ENCODE measurements around the gene CAB39.

CAB39 gene

DNA sequence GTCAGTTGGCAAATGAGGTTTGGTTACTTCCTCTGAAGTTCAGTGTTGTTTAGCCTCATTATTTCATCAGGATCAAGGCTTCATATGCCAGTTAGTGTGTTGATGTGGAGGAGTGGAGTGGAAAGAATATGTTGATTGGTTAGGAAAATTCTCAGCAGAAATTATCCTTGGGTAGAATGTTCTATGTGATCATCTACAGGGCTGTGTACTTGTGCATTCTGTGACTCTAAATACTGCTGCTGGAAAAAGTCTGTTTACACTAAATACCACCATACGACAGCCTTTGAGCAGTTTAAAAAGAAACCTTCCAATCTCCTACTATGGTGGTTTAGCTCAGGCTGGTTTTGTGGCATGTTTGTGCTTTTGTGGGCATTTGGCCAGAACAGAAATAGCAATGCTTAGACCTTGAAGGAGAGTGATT lies 25.8 kb downstream of the CAB39 start:
- no peak for DNase-seq
- Mint-ChIP-seq H3K9me3 (no peaks in the 10 kb centered on the region), H3K27ac (peak overlapping the region; percentile 16), H3K27me3 (no peaks in the 10 kb centered on the region), H3K4me3 (no peak overlapping the region), H3K4me1 (ENCODE audit: low read depth) (peaks cover 74% of the 10 kb centered on the region), H3K36me3 (ENCODE audit: low read depth) (peaks cover 78% of the 10 kb centered on the region)

DNA sequence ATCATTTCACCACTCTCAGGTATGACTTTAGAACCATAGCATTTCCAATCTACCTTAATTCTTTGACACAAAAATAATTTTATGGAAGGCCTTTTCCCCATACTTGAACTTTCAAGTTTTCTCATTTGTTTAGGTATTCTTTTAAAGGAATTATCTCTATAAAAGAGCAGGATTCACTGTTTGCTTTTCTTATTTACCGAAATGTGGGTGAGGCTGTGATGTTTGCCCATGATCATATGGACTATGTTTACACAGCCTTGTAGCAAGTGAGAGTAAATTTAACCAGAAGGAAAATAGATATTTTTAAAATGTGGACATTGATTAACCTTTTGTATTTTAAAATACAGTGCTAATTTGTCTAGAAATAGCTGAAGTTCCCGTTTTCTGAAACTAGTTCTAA lies 26.3 kb downstream of the CAB39 start:
- Mint-ChIP-seq H3K4me1 (ENCODE audit: low read depth) (peaks cover 70% of the 10 kb centered on the region), H3K9me3 (no peaks in the 10 kb centered on the region), H3K27ac (peak overlapping the region; percentile 16), H3K27me3 (no peaks in the 10 kb centered on the region), H3K36me3 (ENCODE audit: low read depth) (peaks cover 79% of the 10 kb centered on the region), H3K4me3 (no peak overlapping the region)
- DNase-seq = no peak

DNA sequence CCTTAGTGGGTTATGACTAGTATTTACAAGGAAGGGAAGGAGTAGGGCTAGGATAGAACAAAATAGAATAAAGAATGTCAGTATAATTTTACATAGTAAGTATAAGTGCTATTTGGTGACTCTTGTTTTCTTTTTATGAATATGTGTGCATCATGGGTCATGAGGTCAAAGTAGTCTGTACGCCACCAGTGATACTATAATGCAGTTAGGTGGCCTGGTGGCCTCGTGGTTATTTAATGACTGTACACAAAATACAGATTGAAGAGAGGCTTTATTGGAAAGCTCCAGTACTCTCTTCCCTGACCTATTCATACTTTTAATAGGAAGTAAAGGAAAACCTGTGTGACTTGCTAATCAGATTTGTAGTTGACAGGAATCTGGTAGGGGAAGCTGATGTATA lies 27.3 kb downstream of the CAB39 start:
- no peak overlapping the region for H3K4me3 Mint-ChIP-seq
- no peaks in the 10 kb centered on the region for H3K27me3 Mint-ChIP-seq
- no peak overlapping the region for H3K27ac Mint-ChIP-seq
- H3K4me1 Mint-ChIP-seq (ENCODE audit: low read depth) = peaks cover 63% of the 10 kb centered on the region
- H3K9me3 Mint-ChIP-seq = no peaks in the 10 kb centered on the region
- no peak for DNase-seq
- peaks cover 79% of the 10 kb centered on the region for H3K36me3 Mint-ChIP-seq (ENCODE audit: low read depth)

DNA sequence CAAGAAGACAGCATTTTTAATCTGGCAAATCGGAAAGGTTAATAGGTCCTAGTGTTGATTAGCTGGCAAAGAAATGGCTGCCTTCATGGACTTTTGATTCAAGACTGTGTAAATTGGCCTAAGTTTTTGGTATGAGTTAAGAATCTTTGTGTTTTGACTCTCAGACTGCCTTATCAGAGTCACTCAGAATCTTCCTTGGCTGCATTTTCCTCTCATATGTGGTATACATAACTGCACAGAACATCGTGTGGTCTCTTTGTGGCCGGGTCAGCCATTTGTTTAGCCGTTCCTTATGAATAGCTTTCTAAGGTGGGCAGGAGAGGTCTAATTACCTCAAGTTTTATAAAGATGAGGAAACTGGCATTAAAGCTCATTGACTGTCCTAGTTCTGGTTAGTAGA lies 30.1 kb downstream of the CAB39 start:
- H3K27ac Mint-ChIP-seq = peak overlapping the region; percentile 38
- H3K27me3 Mint-ChIP-seq = no peaks in the 10 kb centered on the region
- H3K4me3 Mint-ChIP-seq = no peak overlapping the region
- no peak for DNase-seq
- no peaks in the 10 kb centered on the region for H3K9me3 Mint-ChIP-seq
- H3K36me3 Mint-ChIP-seq (ENCODE audit: low read depth) = peaks cover 84% of the 10 kb centered on the region
- H3K4me1 Mint-ChIP-seq (ENCODE audit: low read depth) = peaks cover 59% of the 10 kb centered on the region

DNA sequence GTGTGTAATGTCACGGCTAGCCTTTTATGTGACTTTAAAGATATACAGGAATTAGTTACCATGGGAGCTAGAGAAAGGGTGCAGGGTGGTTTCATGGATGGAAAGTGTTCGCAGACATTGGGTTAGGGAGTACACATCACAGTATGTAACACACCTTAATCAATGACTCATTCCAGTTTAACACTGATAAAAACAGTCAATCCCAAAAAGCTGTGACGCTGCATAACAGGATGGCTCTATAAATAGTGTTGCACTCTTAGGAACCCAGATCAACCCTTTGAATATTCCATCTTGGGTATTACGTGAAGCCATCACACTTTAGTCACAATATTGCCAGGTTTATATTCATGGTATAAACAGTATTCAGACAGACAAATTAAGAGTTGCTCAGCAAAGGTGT lies 33.6 kb downstream of the CAB39 start:
- no peak overlapping the region for H3K4me3 Mint-ChIP-seq
- no peak overlapping the region for H3K27ac Mint-ChIP-seq
- no peak for DNase-seq
- peaks cover 57% of the 10 kb centered on the region for H3K4me1 Mint-ChIP-seq (ENCODE audit: low read depth)
- no peaks in the 10 kb centered on the region for H3K9me3 Mint-ChIP-seq
- H3K27me3 Mint-ChIP-seq = no peaks in the 10 kb centered on the region
- H3K36me3 Mint-ChIP-seq (ENCODE audit: low read depth) = peaks cover 70% of the 10 kb centered on the region

DNA sequence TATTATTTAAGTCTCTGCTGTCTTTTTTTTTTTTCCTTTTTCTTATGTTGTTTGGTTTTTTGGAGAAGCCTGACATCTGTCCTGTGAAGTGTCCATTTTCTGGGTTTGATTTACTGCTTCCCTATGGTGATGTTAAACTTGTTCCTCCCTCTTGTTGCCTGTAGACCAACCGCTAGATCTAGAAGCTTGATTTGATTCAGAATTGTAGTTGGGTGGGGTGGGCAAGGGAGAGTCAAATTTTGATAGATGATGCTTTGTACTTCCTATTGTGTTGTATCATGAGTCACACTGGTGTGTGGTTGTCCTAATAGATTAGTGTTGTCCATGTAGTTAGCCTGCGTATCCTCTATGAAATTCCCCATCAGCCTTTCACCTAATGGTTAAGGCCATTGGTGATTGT lies 35.4 kb downstream of the CAB39 start:
- Mint-ChIP-seq H3K4me3 (no peak overlapping the region), H3K36me3 (ENCODE audit: low read depth) (peaks cover 77% of the 10 kb centered on the region), H3K9me3 (no peaks in the 10 kb centered on the region), H3K27ac (peak overlapping the region; percentile 26), H3K27me3 (no peaks in the 10 kb centered on the region), H3K4me1 (ENCODE audit: low read depth) (peaks cover 69% of the 10 kb centered on the region)
- no peak for DNase-seq

DNA sequence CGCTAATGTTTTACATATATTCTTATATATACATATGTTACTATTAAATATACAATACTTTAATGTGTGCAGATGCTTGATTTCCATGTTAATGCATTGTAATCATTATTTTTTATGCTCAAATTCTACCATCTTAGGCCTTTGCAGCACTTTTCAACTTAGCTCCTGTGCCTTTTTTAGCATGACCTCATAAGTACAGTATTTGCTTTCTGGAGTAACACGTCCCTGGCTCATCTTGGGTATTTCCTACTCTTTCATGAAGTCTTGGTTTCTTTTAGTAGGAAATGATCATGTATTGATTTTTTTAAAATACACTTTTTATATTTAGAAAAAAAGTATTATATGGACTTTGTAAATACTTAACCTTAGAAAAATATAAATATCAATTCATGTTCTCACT lies 36.5 kb downstream of the CAB39 start:
- Mint-ChIP-seq H3K27me3 (no peaks in the 10 kb centered on the region), H3K36me3 (ENCODE audit: low read depth) (peaks cover 70% of the 10 kb centered on the region), H3K4me3 (no peak overlapping the region), H3K27ac (no peak overlapping the region), H3K9me3 (no peaks in the 10 kb centered on the region), H3K4me1 (ENCODE audit: low read depth) (peaks cover 66% of the 10 kb centered on the region)
- DNase-seq = no peak

DNA sequence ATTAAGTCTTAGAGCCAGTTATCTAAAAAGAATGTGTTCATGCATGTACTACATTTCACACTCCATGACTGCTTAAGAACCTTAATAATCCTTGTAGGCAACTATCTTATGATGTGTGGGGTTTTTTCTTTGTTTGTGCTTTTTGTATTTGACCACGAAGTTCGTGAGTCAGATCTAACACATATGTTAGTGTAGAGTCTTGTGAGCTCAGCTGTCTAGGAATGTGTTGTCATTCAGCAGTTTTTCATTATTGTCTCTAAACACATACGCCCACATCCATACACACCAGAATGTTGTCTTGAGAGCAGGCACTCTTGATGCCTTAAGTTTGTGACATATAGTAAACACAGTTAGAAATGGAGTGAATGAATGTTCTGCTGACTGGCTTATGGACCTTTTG lies 38.4 kb downstream of the CAB39 start:
- H3K27me3 Mint-ChIP-seq = no peaks in the 10 kb centered on the region
- no peak for DNase-seq
- peaks cover 69% of the 10 kb centered on the region for H3K36me3 Mint-ChIP-seq (ENCODE audit: low read depth)
- peaks cover 75% of the 10 kb centered on the region for H3K4me1 Mint-ChIP-seq (ENCODE audit: low read depth)
- H3K4me3 Mint-ChIP-seq = no peak overlapping the region
- H3K27ac Mint-ChIP-seq = peak overlapping the region; percentile 41
- H3K9me3 Mint-ChIP-seq = no peaks in the 10 kb centered on the region

DNA sequence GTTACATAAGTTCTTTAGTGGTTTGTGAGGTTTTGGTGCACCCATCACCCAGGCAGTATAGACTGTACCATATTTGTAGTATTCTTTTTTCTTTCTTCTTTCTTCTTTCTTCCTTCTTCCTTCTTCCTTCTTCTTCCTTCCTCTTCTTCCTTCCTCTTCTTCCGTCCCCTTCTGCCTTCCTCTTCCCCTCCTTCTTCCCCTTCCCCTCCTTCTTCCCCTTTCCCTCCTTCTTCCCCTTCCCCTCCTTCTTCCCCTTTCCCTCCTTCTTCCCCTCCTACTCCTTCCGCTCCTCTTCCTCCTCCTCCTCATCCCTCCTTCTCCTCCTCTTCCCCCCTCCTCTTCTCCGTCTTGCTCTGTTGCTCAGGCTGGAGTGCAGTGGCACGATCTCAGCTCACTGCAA lies 41.6 kb downstream of the CAB39 start:
- no peak overlapping the region for H3K4me3 Mint-ChIP-seq
- no peak overlapping the region for H3K27ac Mint-ChIP-seq
- no peaks in the 10 kb centered on the region for H3K9me3 Mint-ChIP-seq
- DNase-seq = no peak
- peaks cover 67% of the 10 kb centered on the region for H3K36me3 Mint-ChIP-seq (ENCODE audit: low read depth)
- H3K27me3 Mint-ChIP-seq = no peaks in the 10 kb centered on the region
- H3K4me1 Mint-ChIP-seq (ENCODE audit: low read depth) = peaks cover 81% of the 10 kb centered on the region

DNA sequence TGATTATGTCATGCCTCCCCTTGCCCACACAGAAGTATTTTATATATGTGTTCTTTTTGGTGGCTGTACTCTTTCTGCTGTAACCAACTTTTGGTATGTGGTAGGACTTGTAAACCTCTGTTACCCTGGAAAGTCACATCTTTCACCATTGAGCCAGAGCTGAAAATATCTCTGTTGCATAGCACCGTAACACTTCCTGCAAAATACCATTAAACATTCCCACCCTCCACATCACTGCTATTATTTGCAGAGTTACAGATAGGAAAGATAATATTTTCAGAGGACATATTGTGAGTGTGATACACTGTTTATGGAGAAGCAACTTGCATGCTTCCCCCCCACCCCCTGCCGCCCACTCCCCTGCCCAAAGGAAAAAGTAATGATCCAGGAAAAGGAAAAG lies 44.8 kb downstream of the CAB39 start:
- Mint-ChIP-seq H3K4me3 (no peak overlapping the region), H3K27me3 (no peaks in the 10 kb centered on the region), H3K27ac (peak overlapping the region; percentile 63), H3K36me3 (ENCODE audit: low read depth) (peaks cover 72% of the 10 kb centered on the region), H3K9me3 (no peaks in the 10 kb centered on the region), H3K4me1 (ENCODE audit: low read depth) (peaks cover 77% of the 10 kb centered on the region)
- no peak for DNase-seq

DNA sequence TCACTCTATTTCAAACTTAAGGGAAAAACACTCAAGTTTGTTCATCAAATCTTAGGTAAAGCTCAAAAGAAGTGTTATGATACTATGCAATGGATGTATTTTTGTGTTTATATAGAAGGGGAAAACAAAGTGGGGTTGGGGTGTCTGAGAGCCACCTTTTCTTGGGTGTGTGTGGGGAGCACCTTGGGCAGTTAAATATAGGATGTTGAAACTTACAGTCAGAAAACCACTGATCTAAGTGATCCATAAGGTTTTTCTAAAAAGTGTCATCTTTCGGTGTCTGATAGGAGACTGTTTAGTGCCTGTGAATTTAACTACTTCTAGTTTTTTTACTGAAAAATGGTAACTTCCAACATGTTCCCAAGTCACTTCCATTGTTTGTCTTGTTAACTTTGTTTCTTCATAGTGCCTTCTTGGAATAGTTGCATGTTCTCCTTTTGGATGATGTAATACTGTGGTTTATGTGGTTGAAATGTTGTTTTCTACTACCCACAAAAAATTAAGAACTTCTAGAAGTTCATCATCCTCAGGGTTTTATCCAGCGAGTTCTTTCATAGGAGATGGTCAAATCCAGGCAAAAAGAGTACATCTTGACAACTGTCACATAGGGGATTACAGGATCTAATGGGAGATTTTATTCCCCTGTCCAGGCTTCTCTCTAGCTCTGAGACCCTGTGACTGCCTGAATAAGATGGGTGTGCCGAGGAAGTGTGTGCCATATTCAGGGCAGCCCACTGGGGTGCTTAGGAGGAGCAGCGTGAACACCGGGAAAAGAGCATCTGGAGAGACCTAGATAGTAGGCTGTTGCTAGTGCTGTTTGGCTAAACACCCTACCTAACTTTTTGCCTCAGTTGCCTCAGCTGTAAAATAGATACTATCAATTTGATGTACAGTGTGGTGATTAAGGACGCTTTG lies 46.2 kb downstream of the CAB39 start:
- Mint-ChIP-seq H3K4me1 (ENCODE audit: low read depth) (peaks cover 73% of the 10 kb centered on the region), H3K4me3 (no peak overlapping the region), H3K9me3 (no peaks in the 10 kb centered on the region), H3K36me3 (ENCODE audit: low read depth) (peaks cover 75% of the 10 kb centered on the region), H3K27ac (peak overlapping the region; percentile 71), H3K27me3 (no peaks in the 10 kb centered on the region)
- DNase-seq = no peak

DNA sequence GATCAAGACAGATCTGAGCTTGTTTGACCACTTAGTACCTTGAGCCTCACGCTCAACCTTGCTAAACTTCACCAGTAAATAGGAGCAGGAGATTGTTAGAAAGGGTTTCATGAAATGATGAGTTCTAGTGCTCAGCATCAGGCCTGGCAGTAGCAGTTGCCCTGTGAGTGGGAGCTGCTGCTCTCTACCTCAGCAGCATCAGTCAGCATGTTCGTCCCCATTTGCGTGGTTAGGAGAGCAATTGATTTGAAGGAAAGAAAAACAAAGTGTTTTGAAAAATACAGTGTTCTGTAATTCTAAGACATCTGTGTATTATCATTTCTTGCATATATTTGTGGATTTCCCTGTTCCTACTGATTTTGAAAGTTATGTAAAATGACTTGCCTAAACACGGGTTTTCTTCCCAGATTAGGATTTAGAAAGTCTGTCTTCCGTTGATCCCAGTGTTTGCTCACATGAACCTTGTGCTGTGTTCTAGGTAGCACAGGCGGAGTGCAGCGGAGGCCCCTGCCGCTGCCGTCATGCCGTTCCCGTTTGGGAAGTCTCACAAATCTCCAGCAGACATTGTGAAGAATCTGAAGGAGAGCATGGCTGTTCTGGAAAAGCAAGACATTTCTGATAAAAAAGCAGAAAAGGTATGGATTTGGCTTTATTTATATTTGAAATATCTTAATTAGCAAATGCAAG lies 47.0 kb downstream of the CAB39 start:
- Mint-ChIP-seq H3K4me1 (ENCODE audit: low read depth) (peaks cover 72% of the 10 kb centered on the region), H3K27ac (peak overlapping the region; percentile 71), H3K4me3 (no peak overlapping the region), H3K27me3 (no peaks in the 10 kb centered on the region), H3K9me3 (no peaks in the 10 kb centered on the region), H3K36me3 (ENCODE audit: low read depth) (peaks cover 82% of the 10 kb centered on the region)
- DNase-seq = no peak

DNA sequence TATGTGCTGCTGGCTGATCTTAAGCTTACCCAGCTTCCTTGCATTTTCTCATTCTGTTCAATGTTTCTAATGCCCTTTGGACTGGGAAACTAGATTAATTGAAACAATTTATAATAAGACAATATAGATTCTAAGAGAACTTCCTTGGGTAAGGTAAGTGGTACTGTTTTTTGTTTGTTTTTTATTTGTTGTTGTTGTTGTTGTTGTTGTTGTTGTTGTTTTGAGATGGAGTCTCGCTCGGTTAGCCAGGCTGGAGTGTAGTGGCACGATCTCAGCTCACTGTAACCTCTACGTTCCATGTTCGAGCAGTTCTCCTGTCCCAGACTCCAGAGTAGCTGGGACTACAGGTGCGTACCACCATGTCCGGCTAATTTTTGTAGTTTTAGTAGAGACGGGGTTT lies 49.1 kb downstream of the CAB39 start:
- Mint-ChIP-seq H3K4me3 (no peak overlapping the region), H3K9me3 (no peaks in the 10 kb centered on the region), H3K27me3 (no peaks in the 10 kb centered on the region), H3K36me3 (ENCODE audit: low read depth) (peaks cover 85% of the 10 kb centered on the region), H3K4me1 (ENCODE audit: low read depth) (peaks cover 72% of the 10 kb centered on the region), H3K27ac (no peak overlapping the region)
- no peak for DNase-seq

DNA sequence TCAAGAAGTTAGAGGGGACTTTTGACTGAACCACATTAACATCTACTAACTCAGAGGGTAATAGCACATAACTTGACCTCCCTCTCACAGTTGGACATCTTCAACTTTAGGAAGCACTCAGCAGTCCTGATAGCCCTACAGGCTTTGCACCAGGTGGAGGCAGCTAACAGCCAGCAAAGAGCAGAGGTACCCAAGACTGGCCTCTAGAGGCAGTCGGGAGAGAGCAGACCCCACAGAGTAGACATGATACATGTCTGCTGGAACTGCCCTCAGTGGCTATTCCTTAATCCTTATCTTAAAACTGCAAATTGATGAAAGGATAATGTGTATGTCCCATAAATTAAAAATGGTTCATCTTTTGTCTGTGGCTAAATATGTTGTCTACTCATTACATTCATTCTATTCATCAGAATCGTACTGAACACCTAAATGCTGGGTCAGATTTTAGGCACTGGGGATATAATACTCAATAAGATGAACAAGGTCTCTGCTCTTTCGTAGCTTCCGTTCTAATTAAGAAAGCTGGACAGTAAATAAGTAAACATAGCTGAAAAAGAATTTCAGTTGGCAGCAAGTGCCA lies 49.8 kb downstream of the CAB39 start:
- no peaks in the 10 kb centered on the region for H3K9me3 Mint-ChIP-seq
- no peaks in the 10 kb centered on the region for H3K27me3 Mint-ChIP-seq
- H3K36me3 Mint-ChIP-seq (ENCODE audit: low read depth) = peaks cover 90% of the 10 kb centered on the region
- peaks cover 72% of the 10 kb centered on the region for H3K4me1 Mint-ChIP-seq (ENCODE audit: low read depth)
- H3K4me3 Mint-ChIP-seq = no peak overlapping the region
- H3K27ac Mint-ChIP-seq = peak overlapping the region; percentile 59
- DNase-seq = no peak

DNA sequence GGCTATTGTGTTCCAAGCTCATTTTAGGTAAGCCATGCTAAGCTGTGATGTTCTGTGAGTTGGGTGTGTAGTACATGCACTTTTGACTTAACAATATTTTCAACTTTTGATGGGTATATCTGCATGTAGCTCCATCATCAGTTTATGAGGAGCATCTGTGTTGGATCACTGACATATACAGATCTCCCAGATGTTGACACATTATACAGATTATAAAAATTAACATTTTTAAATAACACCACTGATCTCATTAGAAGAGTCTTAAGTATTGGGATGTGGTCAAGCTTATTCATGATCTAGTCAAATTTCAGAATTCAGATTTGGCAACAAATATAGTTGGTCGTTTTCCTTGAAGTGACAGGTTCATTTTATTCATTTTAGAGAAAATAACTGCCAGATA lies 51.7 kb downstream of the CAB39 start:
- peaks cover 96% of the 10 kb centered on the region for H3K36me3 Mint-ChIP-seq (ENCODE audit: low read depth)
- no peaks in the 10 kb centered on the region for H3K27me3 Mint-ChIP-seq
- H3K9me3 Mint-ChIP-seq = no peaks in the 10 kb centered on the region
- H3K4me1 Mint-ChIP-seq (ENCODE audit: low read depth) = peaks cover 72% of the 10 kb centered on the region
- DNase-seq = no peak
- peak overlapping the region; percentile 13 for H3K27ac Mint-ChIP-seq
- H3K4me3 Mint-ChIP-seq = no peak overlapping the region

Measured in activated T-cell treated with anti-CD3 and anti-CD28 coated beads, Interleukin-2, amount 50 U/mL, for 24 hours (primary cell).